Glomerular visceral epithelial cell (primary cell): ENCODE results near the gene SLC6A19.

Experiments used
- DNase-seq: peaks from one replicate; pipeline ENCODE4 v3.0.0-alpha.2; 2016; ENCODE audit errors: extremely low spot score

Gene SLC6A19

DNA sequence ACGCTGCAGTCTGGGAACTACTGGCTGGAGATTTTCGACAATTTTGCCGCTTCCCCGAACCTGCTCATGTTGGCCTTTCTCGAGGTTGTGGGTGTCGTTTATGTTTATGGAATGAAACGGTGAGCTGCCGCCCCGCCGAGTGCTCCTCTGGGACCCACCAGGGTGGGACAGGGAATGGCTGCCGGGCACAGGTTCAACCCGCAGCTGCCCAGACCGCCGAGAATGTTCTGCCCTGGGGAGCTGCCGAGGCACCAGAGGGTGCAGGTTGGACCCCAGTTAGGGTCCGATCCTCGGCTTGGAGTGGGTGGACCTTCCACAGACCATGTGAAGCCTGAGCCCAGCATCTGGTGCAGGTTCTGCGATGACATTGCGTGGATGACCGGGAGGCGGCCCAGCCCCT, 42.9 kb downstream of the SLC6A19 start:
- DNase-seq, result no peak

DNA sequence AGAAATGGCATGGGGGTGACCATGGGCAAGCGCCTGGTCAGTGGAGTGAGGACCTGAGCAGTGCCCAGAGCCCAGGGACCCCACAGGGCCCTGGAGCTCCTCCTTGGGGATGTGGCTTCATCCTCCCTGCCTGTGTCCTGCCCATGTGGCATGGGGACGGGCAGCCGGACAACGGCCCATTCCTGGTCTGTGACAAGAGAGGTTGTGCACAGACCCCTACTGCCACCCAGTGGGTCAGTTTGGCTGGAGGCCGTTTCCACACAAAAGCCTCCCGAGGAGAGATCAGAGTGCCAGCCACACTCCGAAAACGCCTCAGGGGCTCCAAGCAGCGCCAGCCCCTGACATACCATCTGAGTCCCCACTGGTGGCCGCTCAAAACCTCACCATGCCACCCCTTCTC, 43.6 kb downstream of the SLC6A19 start:
- no peak for DNase-seq

GRCh38 chr5:1245905-1246576, 44.6 kb downstream of the SLC6A19 start:
- no peak for DNase-seq

DNA sequence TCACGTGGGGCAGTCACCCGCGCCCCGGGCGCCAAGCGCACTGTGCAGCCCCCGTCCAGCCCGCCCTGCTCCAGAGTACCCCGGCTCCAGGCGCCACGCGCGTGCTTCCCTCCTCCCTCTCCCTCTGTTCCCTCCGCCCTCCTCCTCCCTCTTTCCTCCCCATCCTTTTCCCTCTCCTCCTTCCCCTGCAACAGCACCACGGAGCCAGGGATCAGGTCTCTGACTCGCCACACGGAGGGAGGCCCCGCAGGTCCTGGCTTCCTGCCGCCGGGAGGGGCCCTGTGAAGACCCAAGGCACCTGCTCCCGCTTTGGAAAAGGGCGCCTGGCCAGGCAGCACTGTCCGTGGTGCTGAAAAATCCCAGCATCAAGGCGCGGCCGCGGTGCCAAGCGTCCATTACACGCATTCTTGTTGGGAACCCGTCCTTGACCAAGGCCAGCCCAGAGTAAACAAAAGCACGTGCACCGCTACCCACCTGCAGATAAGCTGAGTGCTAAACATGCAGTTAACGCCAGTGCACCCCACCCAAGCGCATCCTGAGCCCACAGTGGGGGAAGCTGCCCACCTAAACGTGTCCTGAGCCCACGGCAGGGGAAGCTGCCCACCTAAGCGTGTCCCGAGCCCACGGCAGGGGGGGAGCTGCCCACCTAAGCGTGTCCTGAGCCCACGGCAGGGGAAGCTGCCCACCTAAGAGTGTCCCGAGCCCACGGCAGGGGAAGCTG, 45.5 kb downstream of the SLC6A19 start:
- peak; percentile 31 for DNase-seq

DNA sequence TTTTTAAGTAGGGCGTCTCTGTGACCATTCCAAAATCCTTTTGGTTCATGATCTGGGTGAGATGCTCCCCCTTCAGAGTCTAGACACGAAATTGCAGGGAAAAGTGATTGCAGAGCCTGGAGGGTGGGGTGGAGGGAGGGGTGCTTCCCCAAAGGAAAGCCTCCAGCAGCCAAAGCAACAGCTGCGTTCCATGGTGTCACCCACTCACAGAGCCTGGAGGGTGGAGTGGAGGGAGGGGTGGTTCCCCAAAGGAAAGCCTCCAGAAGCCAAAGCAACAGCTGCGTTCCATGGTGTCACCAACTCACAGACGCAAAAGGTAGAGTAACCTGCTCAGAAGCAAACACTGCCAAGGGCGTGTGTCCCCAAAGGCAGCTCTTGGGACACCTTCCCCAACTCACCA, 46.4 kb downstream of the SLC6A19 start:
- DNase-seq, result no peak

GRCh38 chr5:1249366-1250280, 48.2 kb downstream of the SLC6A19 start:
- no peak for DNase-seq

GRCh38 chr5:1251678-1252580, 50.5 kb downstream of the SLC6A19 start:
- no peak for DNase-seq

DNA sequence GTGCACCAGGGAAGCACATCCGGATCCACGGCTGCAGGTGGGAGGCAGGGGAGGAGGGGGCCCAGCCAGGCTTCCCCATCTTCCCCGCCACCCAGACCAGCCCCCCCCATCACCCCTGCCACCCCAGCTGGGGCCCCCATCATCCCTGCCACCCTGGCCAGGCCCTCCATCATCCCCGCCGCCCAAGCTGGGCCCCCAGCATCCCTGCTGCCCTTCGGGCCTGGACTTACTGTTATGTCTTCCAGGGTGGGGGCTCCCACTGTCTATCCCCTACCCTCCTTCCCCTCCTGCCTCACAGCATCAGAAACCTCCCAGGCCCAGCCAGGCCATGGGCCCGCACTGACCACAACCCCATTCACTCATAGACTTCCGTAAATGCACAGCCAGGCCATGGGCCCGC, 51.3 kb downstream of the SLC6A19 start:
- DNase-seq, result no peak

DNA sequence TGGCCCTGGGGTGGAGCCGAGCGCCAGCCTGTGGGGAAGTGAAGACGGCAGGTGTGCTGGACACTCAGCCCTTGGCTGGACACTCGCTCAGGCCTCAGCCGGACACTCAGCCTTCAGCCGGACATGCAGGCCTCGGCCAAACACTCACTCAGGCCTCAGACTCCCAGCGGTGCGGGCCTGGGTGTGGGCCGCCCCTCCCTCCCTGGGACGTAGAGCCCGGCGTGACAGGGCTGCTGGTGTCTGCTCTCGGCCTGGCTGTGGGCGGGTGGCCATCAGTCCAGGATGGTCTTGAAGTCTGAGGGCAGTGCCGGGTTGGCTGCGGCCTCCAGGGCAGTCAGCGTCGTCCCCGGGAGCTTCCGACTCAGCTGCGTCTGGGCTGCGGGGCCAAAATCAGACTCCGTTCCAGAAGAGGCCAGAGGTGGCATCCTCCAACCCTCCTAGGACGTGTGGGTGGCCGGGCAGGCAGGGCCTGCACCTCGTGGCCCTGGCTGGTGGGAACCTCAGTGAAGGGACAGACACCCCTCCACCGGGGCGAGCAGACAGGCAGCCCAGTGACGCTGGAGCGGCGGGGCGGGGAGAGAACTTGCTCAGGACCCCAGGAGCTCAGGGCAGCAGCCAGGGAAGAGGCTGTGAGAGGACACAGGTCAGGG, 52.2 kb downstream of the SLC6A19 start:
- DNase-seq, result peak; percentile 60

DNA sequence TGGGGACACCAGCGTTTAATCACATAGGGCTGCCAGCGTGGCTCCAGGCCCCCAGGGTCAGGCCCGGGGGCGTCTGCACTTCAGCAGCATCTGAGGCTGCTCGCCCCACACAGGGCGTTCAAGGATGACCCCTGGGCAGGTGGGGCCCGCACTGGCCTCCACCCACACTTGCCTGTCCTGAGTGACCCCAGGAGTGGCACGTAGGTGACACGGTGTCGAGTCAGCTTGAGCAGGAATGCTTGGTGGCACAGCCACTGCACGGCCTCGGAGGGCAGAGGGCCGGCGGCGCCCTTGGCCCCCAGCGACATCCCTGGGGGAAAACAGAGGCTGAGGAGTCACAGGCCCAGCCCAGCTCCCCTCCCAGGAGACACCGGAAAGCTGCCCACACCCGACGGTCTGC, 52.8 kb downstream of the SLC6A19 start:
- DNase-seq, result peak; percentile 37

DNA sequence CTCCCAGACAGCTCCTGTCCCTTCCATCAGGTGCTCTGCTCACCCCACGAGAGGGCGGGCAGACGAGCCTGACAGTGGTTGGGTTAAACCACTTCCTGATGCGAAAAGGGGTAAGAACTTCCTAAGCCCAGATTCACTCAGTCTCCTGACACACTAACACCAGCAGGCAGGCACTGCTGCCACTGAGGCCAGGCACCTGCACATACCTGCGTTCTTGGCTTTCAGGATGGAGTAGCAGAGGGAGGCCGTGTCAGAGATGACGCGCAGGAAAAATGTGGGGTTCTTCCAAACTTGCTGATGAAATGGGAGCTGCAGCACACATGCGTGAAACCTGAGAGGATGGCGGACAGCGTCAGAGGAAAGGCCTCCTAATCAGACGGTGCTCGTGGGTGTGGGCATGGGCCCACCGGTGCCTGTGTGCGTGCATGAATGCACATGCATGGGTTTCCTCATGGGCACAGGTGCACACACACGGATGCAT, 53.7 kb downstream of the SLC6A19 start:
- DNase-seq, result peak; percentile 36

- no peak for DNase-seq
Observed at GRCh38 chr5:1256776-1257175, 55.4 kb downstream of the SLC6A19 start.

DNA sequence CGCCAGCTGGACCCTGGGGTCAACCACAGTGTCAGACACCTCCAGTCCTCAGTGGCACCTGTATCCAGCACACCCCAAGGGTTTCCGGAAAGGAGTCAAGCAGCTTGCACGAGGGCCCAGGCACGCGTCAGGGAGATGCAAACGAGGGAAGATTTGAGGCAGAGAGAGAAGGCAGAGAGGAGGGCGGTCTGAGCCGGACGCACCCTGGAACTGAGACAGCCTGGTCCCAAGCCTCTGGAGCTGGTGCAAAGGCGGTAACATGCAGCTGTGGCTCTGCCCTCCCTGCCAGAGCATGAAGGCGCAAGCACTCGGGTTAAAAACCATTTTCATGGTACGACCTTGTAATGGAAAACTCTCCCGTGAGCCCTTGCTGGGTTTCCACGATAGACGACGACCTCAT, 56.0 kb downstream of the SLC6A19 start:
- DNase-seq, result no peak

DNA sequence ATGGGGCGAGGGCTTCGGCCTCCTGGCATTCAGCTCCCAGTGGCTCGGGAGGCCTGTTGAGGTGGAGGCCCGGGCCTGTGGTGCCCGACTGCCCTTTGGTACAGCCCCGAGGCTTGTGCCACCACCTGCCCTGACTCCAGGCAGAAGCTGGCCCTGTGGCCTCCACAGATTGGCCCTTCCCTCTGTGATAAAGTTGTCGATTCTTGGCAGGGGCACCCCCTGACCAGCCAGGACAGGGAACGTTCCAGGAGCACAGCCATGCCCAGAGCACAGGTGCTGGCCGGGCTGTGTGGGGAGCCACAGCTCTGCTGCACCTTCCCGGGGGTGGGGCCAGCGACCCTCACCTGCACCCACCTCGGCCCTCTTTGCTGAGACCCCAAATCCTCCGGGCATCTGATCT, 56.4 kb downstream of the SLC6A19 start:
- DNase-seq, result no peak

GRCh38 chr5:1259806-1260480, 58.5 kb downstream of the SLC6A19 start:
- DNase-seq, result no peak

- no peak for DNase-seq
Observed at GRCh38 chr5:1261643-1262042, 60.2 kb downstream of the SLC6A19 start.

GRCh38 chr5:1262381-1262780, 61.0 kb downstream of the SLC6A19 start:
- no peak for DNase-seq

- peak; percentile 16 for DNase-seq
Observed at GRCh38 chr5:1264211-1264610, 62.8 kb downstream of the SLC6A19 start.

- no peak for DNase-seq
Observed at GRCh38 chr5:1265026-1265425, 63.6 kb downstream of the SLC6A19 start.
